Testis (tissue), 2 donors: ENCODE measurements around the gene DTNA.

Experiments used
- POLR2A ChIP-seq: fragments of 450-650 bp; IDR thresholded peaks from one replicate; pipeline ENCODE4 v1.6.1; 2017; ENCODE audit warnings: antibody characterized with exemption, mild to moderate bottlenecking, moderate library complexity
- TF ChIP-seq, protein P1 (sequence below), 3 experiments: fragments of 450-650 bp in 2 of 3; fragments of 200-600 bp in 1 of 3; sonication (generic) in 1 of 3; IDR thresholded peaks; one replicate each; pipeline ENCODE4 v1.5.1; 2016 to 2019; ENCODE audit warnings: antibody characterized with exemption in 3 of 3, mild to moderate bottlenecking in 2 of 3, moderate library complexity in 1 of 3

DNA sequence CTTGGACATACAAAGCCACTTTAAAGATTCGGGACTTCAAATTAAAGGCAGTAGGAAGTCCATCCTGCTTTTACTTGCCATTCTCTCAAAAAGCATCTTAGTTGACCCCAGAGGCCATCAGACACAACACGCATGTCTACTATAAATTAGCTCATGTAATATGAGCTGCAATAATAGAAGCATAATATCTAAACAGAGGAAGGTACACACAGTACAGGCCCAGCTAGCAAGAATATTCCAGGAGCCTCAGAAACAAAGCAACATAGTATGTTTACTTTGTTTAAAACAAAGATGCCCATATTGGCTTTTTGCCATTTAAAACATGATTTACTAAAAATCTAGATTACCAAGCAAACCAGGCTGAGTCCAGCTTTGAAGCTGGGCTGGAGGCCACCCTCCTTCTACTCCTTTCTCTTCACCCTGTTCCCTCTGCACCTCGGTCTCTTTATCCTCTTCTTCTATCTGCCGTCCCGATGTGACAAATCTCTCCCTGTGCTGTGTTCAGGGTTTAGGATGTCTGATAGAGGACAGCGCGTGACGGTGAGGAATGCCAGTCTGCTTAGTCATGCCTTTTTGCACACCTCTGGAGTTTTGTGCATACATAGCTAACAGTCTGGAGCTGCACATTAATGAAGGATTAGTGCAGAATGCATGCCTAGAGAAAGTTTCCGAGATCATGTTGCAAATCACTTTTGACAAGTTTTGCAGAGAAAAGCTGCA, 28.2 kb downstream of the DTNA start:
- no peak for TF ChIP-seq POLR2A
- TF ChIP-seq, protein P1, sequence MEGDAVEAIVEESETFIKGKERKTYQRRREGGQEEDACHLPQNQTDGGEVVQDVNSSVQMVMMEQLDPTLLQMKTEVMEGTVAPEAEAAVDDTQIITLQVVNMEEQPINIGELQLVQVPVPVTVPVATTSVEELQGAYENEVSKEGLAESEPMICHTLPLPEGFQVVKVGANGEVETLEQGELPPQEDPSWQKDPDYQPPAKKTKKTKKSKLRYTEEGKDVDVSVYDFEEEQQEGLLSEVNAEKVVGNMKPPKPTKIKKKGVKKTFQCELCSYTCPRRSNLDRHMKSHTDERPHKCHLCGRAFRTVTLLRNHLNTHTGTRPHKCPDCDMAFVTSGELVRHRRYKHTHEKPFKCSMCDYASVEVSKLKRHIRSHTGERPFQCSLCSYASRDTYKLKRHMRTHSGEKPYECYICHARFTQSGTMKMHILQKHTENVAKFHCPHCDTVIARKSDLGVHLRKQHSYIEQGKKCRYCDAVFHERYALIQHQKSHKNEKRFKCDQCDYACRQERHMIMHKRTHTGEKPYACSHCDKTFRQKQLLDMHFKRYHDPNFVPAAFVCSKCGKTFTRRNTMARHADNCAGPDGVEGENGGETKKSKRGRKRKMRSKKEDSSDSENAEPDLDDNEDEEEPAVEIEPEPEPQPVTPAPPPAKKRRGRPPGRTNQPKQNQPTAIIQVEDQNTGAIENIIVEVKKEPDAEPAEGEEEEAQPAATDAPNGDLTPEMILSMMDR (IDR thresholded peaks at IDR 0.05), result no peak
